IPS-18a (cell line): Measurements from ENCODE around the gene PANX2.
"Not testable (repeated sequence)": the region's sequence is repeated elsewhere in the genome, so short reads cannot be mapped to it uniquely, and the experiment has no call there.

Experiments used
- H3K27ac ChIP-seq: one replicate; pipeline ENCODE4 v1.5.1; 2013; ENCODE audit warnings: low read length
- H3K27me3 ChIP-seq: one replicate; pipeline ENCODE4 v1.6.1; 2013; ENCODE audit warnings: mild to moderate bottlenecking, low read length; ENCODE audit not compliant: control insufficient read depth, insufficient read depth
- H3K36me3 ChIP-seq: one replicate; pipeline ENCODE4 v1.6.1; 2013; ENCODE audit warnings: low read depth, low read length; ENCODE audit not compliant: control insufficient read depth
- H3K4me1 ChIP-seq: one replicate; pipeline ENCODE4 v1.6.1; 2013; ENCODE audit warnings: low read depth, low read length; ENCODE audit not compliant: control insufficient read depth
- H3K4me3 ChIP-seq: one replicate; pipeline ENCODE4 v1.5.1; 2013; ENCODE audit warnings: low read length
- H3K9ac ChIP-seq: one replicate; pipeline ENCODE4 v1.6.1; 2013; ENCODE audit warnings: mild to moderate bottlenecking, low read length, moderate library complexity
- H3K9me3 ChIP-seq: one replicate; pipeline ENCODE4 v1.6.1; 2013; ENCODE audit warnings: low read depth, low read length; ENCODE audit not compliant: control insufficient read depth

Gene PANX2

GRCh38 chr22:50165436-50166123, 5.0 kb upstream of the PANX2 start:
- Histone ChIP-seq H3K27me3 (peaks cover 20% of the 10 kb centered on the region), H3K27ac (no peak overlapping the region), H3K9me3 (no peaks in the 10 kb centered on the region), H3K4me1 (no peaks in the 10 kb centered on the region), H3K36me3 (no peaks in the 10 kb centered on the region), H3K9ac (no peak overlapping the region), H3K4me3 (no peak overlapping the region)

GRCh38 chr22:50167689-50168489, 2.6 kb upstream of the PANX2 start:
- no peaks in the 10 kb centered on the region for H3K36me3 ChIP-seq
- no peak overlapping the region for H3K27ac ChIP-seq
- H3K27me3 ChIP-seq, result peaks cover 37% of the 10 kb centered on the region
- H3K9me3 ChIP-seq, result no peaks in the 10 kb centered on the region
- H3K4me3 ChIP-seq, result no peak overlapping the region
- H3K9ac ChIP-seq, result no peak overlapping the region
- H3K4me1 ChIP-seq, result no peaks in the 10 kb centered on the region

- peaks cover 37% of the 10 kb centered on the region for H3K27me3 ChIP-seq
- H3K4me1 ChIP-seq, H3K36me3 ChIP-seq, H3K27ac ChIP-seq, H3K9ac ChIP-seq, H3K4me3 ChIP-seq, H3K9me3 ChIP-seq: not testable (repeated sequence)
Measured at GRCh38 chr22:50168490-50169180, 1.9 kb upstream of the PANX2 start.

- H3K9ac ChIP-seq, result no peak overlapping the region
- H3K4me3 ChIP-seq, result no peak overlapping the region
- H3K4me1 ChIP-seq, result no peaks in the 10 kb centered on the region
- no peaks in the 10 kb centered on the region for H3K9me3 ChIP-seq
- peaks cover 37% of the 10 kb centered on the region for H3K27me3 ChIP-seq
- no peak overlapping the region for H3K27ac ChIP-seq
- H3K36me3 ChIP-seq, result no peaks in the 10 kb centered on the region
Measured at GRCh38 chr22:50169181-50169759, 1.3 kb upstream of the PANX2 start.

- peaks cover 37% of the 10 kb centered on the region for H3K27me3 ChIP-seq
- no peak overlapping the region for H3K4me3 ChIP-seq
- H3K9ac ChIP-seq, result no peak overlapping the region
- H3K4me1 ChIP-seq, result no peaks in the 10 kb centered on the region
- H3K36me3 ChIP-seq, result no peaks in the 10 kb centered on the region
- H3K27ac ChIP-seq, result no peak overlapping the region
- no peaks in the 10 kb centered on the region for H3K9me3 ChIP-seq
Measured at GRCh38 chr22:50169774-50170341, 673 bp upstream of the PANX2 start.

GRCh38 chr22:50171319-50171964, 911 bp downstream of the PANX2 start:
- H3K9ac ChIP-seq, result no peak overlapping the region
- no peaks in the 10 kb centered on the region for H3K36me3 ChIP-seq
- no peaks in the 10 kb centered on the region for H3K4me1 ChIP-seq
- H3K9me3 ChIP-seq, result no peaks in the 10 kb centered on the region
- H3K27me3 ChIP-seq, result peaks cover 37% of the 10 kb centered on the region
- no peak overlapping the region for H3K27ac ChIP-seq
- peak overlapping the region; percentile 58 for H3K4me3 ChIP-seq

- no peaks in the 10 kb centered on the region for H3K36me3 ChIP-seq
- no peak overlapping the region for H3K27ac ChIP-seq
- no peaks in the 10 kb centered on the region for H3K4me1 ChIP-seq
- no peak overlapping the region for H3K9ac ChIP-seq
- no peaks in the 10 kb centered on the region for H3K9me3 ChIP-seq
- H3K27me3 ChIP-seq, result peaks cover 37% of the 10 kb centered on the region
- H3K4me3 ChIP-seq, result no peak overlapping the region
Measured at GRCh38 chr22:50171965-50172421, 1.5 kb downstream of the PANX2 start.

- no peaks in the 10 kb centered on the region for H3K4me1 ChIP-seq
- H3K9ac ChIP-seq, result no peak overlapping the region
- H3K9me3 ChIP-seq, result no peaks in the 10 kb centered on the region
- H3K27ac ChIP-seq, result no peak overlapping the region
- no peak overlapping the region for H3K4me3 ChIP-seq
- H3K36me3 ChIP-seq, result no peaks in the 10 kb centered on the region
- peaks cover 28% of the 10 kb centered on the region for H3K27me3 ChIP-seq
Measured at GRCh38 chr22:50173311-50173982, 2.9 kb downstream of the PANX2 start.

- Histone ChIP-seq H3K36me3 (no peaks in the 10 kb centered on the region), H3K27me3 (peaks cover 22% of the 10 kb centered on the region), H3K4me3 (no peak overlapping the region), H3K9ac (no peak overlapping the region), H3K27ac (no peak overlapping the region), H3K9me3 (no peaks in the 10 kb centered on the region), H3K4me1 (no peaks in the 10 kb centered on the region)
Measured at GRCh38 chr22:50173983-50174355, 3.4 kb downstream of the PANX2 start.

GRCh38 chr22:50174382-50175190, 4.1 kb downstream of the PANX2 start:
- Histone ChIP-seq H3K9ac (no peak overlapping the region), H3K36me3 (no peaks in the 10 kb centered on the region), H3K9me3 (no peaks in the 10 kb centered on the region), H3K27ac (no peak overlapping the region), H3K4me3 (no peak overlapping the region), H3K27me3 (peaks cover 17% of the 10 kb centered on the region), H3K4me1 (no peaks in the 10 kb centered on the region)
